Measurements from ENCODE around the gene LMAN1.

Gene LMAN1

DNA sequence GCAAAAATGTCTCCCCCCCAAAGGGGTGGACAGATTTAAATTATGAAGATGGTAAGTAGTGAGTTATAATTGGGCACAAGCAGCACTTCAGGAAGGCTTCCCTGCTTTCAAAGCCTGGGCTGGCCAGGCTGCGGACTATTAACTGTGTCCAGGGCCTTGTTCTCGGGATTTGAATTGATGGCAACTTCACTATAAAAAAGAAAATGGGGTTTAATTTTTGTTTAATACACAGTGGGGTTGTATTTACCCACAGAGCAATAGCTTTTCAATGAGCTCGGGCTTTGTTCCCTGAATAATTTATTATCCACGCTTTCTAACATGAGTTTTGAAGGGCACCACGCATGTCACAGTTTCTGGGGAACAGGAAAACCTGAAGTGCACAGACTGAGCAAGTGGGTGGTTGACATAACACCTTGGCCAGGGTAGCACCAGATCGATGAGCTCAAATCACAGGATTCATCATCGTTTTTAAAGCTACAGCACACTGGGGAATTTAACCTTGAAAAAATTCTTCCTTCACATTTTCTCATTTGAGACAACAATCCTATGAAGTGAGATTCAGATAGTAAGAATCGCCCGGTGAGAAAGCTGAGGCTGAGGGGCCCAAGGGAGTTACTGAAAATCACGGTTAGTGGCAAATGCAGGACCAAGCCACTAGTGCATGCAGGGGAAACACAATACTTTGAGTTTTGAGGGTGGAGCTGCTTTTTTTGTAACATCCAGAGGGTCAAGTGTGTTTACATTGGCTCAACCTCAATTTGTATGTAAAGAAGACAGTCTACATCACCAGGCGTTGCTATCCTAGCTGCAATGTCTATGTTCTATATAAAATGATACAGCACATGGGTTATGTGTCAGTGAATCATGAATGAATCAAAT is 28.9 kb upstream of the LMAN1 start:
- TF ChIP-seq, protein P1, sequence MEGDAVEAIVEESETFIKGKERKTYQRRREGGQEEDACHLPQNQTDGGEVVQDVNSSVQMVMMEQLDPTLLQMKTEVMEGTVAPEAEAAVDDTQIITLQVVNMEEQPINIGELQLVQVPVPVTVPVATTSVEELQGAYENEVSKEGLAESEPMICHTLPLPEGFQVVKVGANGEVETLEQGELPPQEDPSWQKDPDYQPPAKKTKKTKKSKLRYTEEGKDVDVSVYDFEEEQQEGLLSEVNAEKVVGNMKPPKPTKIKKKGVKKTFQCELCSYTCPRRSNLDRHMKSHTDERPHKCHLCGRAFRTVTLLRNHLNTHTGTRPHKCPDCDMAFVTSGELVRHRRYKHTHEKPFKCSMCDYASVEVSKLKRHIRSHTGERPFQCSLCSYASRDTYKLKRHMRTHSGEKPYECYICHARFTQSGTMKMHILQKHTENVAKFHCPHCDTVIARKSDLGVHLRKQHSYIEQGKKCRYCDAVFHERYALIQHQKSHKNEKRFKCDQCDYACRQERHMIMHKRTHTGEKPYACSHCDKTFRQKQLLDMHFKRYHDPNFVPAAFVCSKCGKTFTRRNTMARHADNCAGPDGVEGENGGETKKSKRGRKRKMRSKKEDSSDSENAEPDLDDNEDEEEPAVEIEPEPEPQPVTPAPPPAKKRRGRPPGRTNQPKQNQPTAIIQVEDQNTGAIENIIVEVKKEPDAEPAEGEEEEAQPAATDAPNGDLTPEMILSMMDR (conservative IDR thresholded peaks at IDR 0.05) = no peak
- TF ChIP-seq ZFX (IDR thresholded peaks at IDR 0.05) = no peak
- H3K27ac ChIP-seq = no peak overlapping the region

DNA sequence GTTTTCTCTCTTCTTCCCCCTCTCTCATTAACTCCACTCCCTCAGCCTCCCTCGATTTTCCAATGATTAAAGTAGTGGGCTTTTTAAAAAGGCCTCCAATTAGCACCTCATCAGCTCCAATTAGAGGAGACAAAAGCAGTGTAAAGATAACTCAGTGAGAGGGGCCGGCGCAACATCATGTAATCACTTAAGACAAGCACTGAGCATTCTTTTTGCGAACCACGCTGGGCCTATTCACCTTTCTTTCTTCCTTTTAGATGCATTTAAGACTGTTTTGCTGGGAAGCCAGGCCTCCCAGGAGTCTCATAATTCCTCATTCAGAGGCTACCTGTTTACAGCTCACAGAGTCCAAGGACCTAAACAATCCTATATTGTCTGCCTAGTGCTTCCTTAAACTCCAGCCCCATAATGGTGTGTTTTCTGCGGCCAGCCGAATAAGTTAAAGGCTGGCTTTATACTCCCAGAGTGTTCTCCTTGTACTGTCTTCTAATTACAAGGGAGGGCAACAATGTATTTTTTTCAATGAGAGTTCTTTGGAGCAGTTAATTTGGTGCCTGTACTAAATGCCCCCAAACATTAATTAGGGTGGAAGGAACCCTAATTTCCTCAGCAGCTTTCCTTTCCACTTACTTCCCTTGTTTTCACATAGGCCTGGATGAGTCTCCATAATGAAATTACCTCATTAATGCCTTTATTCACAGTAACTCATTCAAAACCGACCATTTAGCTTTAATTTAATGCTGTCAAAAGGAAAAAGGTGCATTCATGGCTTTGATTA is 28.0 kb upstream of the LMAN1 start:
- TF ChIP-seq, protein P1 (conservative IDR thresholded peaks at IDR 0.05) = no peak
- TF ChIP-seq ZFX (IDR thresholded peaks at IDR 0.05) = no peak
- H3K27ac ChIP-seq = no peak overlapping the region

DNA sequence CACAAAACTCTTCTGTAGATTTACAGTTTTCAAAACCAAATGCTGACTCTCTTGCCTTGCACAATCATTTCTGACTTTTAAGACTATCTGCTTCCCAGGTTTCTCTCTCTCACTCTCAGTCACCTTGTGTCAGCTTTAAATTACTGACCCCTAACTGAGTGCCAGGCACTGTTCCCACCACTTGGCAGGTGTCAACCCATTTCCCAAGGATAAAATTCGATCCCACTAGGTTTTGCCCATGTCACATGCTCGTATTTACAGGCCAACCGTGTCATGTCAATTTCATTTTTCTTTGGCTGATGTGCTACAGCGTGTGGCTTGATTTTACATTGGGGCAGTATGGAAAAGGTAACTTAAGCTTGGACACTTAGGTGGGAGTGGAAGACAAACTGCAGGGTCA is 26.1 kb upstream of the LMAN1 start:
- no peak for TF ChIP-seq ZFX (IDR thresholded peaks at IDR 0.05)
- TF ChIP-seq, protein P1 (conservative IDR thresholded peaks at IDR 0.05) = no peak
- H3K27ac ChIP-seq = no peak overlapping the region

DNA sequence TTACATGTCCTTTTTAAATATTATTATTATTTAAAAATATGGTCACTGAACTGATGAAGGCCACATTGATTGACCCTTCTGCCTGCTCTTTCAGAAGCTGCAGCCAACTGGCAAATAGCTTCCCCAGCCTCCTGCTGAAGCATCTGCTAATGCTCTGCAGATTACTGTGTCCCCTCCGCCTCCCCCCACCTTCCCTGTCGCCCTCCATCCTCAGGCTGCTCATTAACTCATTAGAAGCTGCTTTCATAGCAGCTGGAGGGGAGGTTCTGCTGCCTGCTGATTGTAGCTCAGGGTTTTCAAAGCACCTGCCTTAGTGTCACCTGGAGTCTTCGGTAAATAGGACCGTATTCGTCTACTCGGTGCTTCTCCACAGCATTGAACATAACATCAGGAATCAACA is 24.8 kb upstream of the LMAN1 start:
- no peak overlapping the region for H3K27ac ChIP-seq
- TF ChIP-seq ZFX (IDR thresholded peaks at IDR 0.05) = no peak
- TF ChIP-seq, protein P1 (conservative IDR thresholded peaks at IDR 0.05) = no peak

DNA sequence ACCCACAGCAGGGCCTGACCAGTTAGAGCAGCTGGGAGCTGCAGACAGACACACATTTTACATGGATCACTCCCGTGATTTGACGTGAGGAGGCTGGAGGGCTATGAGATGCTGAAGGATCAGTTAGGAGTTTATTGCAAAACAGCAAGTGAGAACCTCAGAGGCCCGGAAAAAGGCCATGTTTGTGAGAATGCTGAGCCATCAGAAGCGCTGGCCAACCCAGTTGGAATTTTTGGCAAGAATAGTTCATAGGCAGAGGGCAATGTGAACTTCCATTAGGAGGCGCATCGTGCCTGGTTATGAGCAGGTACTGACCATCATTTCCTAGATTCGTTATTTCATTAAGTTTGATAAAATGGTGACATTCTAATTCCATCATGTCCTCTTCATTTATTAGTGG is 23.3 kb upstream of the LMAN1 start:
- TF ChIP-seq, protein P1 (conservative IDR thresholded peaks at IDR 0.05) = no peak
- TF ChIP-seq ZFX (IDR thresholded peaks at IDR 0.05) = no peak

DNA sequence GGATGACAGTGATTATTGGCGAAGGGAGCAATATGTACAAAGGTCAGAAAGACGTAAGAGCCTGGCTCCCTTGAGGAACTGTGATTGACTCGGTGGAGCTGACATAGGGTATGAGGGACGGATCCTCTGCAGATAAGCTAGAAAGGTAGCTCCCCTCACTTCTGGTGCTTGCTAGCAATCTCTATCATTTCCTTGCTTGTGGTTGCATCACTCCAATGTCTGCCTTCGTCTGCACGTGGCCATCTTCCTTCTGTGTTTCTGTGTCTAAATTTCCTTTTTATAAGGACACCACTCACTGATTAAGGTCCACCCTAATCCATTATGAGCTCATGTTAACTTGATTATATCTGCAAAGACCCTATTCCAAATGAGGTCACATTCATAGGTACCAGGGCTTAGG is 22.9 kb upstream of the LMAN1 start:
- TF ChIP-seq, protein P1 (conservative IDR thresholded peaks at IDR 0.05) = no peak
- no peak for TF ChIP-seq ZFX (IDR thresholded peaks at IDR 0.05)

More for the DNA sequence above, 23.3 kb upstream of the LMAN1 start:
- no peak overlapping the region for H3K27ac ChIP-seq

DNA sequence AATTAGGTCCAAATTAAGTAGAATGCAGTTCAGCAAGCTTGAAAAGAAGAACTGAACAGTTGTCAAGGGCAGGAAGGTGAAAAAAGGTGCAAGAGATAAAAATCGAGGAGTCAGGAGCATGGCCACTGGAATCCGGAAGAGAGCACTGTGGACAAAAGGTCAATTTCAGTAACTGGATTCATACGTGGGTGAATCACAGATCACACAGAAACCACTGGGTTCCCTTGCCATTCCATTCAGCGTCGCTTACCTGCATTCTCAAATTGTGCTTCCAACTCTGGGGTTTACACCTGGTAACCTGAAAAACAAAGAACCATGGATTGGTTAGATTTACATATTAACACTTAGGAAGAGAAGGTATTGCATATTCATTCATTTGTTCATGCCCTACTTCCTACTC is 21.6 kb upstream of the LMAN1 start:
- no peak overlapping the region for H3K27ac ChIP-seq
- TF ChIP-seq, protein P1 (conservative IDR thresholded peaks at IDR 0.05) = no peak
- TF ChIP-seq ZFX (IDR thresholded peaks at IDR 0.05) = no peak

More for the DNA sequence above, 22.9 kb upstream of the LMAN1 start:
- no peak overlapping the region for H3K27ac ChIP-seq
